ELR (cell line): ENCODE results near the gene GALNT12.
A peak's percentile ranks its signal among the peaks of the same experiment; 100 is the strongest.

Source experiments
- DNase-seq: peaks from one replicate; pipeline ENCODE4 v3.0.0-alpha.2; 2015; ENCODE audit warnings: low read depth

Gene GALNT12

DNA sequence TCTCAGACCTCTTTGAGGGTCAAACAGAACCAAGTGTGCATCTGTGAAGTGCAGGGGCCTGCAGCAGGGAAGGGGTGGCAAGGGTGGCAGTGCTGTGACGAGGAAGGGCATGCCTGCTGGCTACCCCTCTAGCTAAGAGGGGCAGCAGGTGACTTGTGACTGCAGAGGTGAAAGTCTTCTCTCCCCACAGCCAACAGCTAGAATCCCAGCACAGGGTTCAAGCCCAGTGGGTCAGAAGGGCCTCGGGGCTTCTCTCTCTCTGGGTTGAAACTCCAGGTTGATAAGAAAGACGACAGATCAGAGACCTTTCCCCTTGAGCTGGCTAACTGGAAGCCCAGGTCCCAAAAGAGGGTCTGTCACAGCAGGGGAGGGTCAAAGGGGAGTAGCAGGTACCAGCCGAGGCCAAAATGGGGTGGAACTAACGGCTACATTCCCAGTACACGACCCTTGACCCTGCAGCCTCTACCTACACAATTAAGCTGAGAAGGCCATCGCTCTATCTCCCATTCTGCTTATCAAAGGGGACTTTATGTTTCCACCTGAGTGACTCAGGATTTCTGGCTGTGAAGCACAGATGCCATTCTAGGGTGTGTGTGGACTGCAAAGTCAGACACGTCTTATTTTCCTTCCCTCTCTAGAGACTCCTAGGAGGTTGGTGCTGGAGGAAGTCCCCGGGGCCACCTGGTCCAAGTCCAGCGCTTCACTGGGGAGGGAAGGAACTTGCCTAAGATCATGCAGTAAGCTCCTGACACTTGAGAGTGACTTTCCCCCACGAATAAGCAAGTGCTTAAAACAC lies 25.7 kb upstream of the GALNT12 start:
- no peak for DNase-seq

DNA sequence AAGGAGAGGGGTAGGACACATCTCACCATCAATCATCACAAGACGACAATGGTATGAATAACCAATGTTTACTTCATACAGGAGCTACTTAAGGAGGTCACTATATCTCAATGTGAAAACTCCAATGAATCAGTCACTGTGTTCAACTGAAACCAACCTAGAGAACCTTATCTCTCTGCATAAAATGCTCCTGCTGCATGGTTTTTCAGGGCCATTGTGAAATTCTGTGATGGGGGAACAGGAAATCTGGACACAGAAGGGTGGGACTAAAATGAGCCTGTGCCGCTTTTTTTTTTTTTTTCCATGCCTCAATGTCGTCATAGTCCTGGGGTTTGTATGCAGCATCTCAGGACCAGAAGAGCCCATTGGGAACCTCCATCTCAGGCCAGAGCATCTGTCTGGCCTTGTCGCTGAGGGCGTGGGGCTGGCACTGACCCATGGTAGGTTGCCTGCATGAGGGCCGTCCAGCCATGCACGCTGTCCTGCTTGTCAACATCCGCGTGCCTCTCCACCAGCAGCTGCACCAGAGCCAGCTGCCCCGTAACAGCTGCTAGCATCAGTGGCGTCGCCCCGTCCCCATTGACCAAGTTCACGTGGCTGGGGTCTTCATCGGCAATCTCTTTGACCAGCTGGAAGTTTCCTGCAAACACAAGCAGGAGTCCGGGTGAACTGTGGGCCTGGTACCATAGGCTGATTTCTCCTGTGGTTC lies 23.8 kb upstream of the GALNT12 start:
- DNase-seq: no peak

DNA sequence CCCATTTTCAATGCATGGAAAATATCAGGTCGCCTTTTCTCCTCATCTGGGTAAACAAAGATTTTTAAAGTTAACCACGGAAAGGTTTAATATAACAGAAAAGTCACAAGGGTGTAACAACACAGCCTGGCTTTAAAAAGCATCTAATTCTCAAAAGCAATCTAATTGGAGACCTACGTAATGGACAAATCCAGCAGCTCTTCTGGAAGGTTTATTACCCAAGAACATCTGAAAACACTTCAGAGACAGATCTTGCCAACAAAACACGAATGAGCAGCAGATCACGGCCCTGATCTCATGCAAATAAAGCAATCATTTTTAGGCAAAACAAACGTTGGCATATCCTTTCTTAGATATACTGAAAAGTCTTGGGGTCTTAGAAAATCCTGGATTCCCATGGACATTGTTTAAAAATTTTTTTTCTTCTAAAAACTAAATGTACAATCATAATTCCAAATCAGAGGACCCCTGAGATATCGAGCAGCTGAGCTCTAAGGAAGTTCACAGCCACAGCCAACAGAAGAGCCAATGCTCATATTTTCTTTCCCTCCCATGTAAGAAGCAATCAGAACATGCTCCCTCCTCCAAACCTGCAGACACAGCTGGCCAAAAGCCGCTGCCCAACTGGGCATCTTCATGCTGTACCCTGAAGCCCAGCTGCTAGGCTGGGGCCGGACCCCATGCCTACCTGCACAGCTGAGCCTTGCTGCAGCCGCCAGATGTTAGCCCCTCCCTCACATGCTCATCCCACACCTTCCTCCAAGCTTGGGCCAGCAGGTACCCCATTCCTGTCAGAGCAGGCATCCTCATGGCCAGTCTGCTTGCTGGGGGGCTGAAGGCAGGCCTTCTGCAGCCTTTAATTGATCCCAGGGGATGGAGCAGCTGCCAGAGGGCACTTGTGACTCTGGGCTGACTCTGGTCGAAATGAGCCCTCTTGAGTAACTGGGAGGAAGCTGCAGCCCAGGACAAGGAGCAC lies 22.4 kb upstream of the GALNT12 start:
- DNase-seq: no peak

DNA sequence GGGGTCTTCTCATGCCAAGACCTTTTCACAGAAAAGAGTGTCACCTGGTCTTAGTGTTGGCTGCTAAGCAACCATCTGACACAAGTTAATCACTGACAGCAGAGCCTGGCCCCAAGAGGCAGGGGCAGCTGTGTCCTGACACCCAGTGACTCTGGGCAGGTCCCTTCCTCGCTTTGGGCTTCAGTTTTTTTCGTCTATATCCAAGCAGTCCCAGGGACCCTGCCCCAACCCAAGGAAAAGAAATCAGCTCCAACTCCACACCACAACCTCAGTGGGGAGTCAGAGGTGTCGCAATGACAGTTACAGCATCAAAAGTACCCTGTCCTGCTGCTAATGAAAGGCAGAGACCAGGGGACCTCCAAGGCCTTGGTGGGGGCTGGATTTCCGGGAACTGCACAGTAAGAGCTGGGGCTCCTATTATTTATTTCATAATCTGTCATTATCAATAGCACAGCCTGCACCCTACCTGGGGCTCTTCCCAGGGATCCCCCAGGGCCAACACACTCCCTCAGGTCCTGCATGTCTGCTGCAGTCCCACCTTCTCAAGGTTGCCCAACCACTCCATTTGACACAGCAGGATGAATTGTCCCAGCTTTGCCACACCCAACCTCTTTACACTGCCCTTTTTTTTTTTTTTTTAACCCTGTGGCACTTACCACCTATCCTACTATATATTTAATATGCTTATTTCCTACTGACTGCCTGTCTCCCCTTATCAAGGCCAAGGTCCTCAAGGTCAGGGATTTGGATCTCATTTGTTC lies 20.5 kb upstream of the GALNT12 start:
- no peak for DNase-seq

DNA sequence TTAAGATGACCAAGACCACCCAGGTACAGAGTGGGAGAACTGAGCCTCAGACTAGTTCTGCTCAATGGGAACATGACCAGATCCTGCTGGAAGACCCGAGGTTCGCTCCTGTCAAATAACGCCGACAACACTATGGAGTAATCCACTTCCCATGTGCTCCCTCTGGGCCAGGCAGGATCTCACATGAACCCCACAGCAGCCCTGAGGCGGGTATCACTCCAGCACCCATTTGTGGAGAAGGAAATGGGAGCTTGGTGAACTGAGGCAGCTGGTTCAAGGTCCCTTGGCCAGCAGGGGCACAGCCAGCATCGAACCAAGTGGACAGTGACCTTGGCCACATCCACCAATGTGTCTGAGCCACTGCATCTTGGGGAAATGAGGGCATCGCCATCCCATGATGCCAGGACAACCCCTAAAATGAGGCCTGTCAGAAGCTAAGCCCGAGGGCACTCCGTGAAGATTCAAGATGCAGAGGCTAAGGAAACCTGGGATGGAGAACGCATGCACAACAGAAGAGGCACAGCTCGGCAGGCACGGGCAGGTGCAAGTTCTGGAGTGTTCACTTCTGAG lies 19.6 kb upstream of the GALNT12 start:
- DNase-seq: no peak

DNA sequence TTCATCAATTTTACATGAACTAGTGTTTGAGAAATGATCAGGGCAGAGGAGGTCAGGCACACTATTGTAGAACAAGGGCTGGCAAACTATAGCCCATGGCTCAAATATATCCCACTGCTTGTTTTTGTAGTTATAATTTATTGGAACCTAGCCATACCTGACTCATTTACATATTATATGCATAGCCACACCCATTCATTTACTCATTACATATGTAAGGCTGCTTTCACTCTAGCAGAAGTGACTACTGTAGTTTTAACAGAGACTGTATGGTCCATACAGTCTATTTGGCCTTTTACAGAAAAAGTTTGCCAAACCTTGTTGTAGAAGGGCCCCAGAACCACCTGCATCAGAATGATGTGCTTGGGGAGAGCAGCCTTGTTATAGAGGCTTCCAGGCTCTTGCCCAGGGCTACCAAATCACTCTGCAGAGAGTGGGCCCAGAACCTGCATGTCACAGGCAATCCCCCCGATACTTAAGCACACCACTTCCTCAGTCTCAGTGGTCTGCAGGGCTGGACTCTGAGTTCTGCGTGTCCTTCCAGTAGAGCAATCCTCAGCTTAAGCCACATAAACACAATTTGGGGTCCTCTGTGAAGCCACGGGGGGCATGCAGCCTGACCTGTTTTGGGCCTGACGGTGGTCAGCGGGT lies 17.9 kb upstream of the GALNT12 start:
- DNase-seq: peak; percentile 27

DNA sequence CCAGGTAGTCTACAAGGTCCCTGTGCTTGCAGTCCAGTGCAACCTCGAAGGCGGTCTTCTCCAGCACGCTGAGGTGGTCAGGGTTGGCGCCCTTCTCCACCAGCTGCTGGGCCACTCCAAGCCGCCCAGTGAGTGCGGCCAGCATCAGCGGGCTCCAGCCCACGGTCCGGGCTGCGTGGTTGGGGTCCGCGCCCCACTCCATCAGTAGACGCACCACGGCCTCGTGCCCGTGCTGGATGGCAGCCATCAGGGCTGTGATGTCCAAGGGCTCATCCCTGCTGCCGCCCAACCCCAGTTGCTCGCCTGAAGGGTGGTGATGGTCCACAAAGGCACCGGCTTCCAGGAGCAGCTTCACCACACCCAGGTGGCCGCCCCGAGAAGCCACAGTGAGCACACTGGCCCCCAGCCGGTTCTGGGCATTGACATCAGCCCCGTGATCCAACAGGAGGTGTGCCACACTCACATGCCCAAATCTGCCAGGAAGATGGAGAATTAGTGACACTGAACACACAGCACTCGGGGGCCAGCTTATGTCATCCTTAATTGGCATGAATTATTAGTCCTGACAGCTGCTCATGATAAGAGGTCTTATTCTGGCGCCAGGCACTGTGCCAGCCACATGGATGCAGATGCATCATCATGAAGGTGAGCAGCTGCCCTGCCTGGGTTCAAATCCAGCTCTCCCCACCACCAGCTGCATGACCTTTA lies 17.2 kb upstream of the GALNT12 start:
- DNase-seq: no peak

DNA sequence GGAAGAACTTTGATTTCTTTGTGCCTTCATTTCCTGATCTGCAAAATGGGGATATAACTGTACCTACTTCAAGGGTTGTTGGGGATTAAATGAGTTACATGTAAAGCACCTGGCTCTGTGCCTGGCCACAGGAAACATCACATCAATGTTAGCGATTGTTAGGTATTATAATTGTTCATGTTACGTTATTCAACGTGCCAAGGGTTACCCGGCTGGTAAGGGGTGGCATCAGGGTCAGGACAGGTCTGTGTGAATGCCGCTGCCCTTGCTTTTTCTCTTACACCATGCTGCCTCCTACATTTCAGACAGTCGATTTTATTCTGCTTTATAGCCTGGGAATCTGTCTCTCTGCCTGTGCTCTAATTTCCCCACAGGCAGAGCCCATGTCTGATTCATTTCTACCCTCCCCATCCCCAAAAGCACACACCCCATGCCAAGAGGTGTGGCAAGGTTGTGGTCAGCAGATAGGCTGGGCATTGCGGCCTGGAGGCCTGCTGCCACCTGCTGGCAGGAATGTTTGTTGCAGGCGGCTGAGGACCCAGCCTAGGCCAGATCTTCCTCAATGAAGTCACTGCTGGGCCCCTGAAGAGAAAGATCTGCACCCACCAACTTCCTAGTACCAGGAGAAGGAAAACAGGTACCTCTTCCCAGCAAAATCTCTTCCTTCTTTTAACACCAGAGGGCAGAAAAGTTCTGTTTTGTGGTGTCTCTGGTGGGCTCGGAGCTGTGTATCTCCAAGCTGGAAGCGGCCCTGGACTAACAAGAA lies 16.4 kb upstream of the GALNT12 start:
- peak; percentile 91 for DNase-seq

DNA sequence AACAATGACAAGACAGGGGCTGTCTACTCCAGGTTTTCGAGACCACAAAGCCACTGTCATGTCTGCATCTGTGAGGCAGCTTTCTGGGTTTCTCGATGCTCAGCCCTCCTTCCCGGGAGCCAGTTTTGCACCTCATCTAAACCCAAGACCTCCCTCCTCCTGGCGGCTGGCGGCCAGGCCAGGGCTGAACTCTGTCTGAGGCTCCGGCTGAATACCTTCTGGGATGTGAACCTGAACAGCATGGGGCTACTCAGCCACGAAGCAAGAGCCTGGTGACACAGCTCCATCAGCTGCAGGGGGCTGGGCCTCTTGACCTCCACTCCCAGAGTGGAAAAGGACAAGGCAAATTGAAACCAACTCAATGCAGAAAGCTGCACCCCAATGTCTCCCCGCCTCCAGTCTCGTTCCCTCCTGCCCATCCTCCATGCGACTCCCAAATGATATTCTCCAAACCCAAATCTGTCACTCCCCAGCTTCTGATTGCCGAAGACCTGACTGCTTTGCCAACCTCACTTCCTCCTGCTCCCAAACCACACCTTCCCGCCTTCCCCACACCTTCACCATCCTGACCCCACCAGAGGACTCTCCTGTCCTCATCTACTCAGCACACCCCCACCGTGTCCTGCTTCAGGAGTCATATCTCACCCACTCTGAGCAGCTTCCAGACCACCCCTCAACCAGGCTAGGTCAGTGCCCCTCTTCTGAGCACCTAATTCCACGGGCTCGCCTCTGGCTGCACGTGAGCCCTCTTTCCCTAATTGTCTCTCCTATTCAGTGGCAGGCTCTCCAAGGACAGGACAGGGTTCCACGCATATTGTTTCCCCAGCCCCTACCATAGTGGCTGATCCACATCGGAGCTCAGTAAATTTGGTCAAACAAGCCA lies 15.6 kb upstream of the GALNT12 start:
- DNase-seq: no peak

DNA sequence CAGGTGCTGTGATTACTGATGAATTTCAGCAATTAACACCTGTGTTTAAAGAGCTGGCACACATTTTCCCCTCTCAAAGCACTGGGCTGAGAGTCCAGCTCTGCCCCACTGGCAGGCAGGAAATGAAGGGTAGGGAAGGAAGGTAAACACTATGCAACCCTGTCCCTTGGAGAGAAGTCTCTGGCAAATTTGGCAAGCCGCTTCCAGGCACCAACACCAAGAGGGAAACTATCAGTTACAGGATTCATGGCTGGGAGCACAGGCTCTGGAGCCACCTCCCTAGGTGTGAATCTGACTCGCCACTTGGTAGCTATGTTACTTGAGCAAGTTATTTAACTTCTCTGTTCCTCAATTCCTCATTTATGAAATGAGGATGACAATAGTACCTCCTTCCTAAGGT lies 14.4 kb upstream of the GALNT12 start:
- DNase-seq: no peak

DNA sequence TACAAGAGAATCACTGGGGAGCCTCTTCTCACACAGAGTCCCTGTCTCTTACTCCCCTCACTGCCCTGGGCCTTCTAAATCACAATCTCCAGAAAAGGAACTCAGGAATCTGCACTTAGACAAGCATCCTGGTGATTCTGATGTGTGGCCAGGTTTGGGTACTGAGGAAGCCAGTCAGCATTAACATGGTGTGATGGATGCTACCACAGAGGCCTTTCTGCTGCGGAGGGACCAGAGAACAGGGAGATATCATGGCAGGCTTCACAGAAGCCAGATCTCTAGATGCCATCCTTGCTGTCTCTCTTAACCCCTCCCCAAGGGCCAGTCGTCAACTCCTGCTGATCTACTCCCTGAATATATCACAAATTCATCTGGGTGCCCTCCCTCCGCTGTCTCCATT lies 12.7 kb upstream of the GALNT12 start:
- no peak for DNase-seq

DNA sequence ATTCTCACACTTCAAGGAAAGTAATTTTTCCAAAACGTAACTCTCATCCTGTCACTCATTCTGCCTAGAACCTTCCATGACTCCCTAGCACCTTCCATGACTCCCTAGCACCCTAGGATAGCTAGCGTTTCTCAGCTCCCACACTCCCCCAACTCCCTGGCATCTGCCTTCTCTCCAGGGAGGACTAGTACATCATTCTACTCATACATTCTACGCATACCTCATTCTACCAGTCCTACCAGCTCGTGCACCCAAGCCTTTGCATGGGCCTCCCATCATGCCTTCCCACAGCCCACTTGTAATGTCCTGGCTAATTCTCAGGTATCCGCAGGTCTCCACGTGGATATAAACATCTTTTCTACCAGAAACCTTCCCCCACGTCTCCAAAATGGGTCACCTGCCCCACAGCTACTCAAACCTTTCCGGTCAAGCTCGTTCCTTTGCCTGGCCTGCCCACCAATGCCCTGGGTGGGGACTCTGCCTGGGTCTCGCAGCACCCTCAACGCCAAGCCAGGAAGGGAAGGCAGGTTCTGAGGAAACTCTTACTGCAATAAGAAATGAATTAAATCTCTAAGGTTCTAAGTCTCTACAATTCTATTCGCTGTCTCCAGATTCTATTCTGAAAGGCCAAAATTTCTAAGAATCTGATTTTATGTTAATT lies 12.0 kb upstream of the GALNT12 start:
- no peak for DNase-seq

DNA sequence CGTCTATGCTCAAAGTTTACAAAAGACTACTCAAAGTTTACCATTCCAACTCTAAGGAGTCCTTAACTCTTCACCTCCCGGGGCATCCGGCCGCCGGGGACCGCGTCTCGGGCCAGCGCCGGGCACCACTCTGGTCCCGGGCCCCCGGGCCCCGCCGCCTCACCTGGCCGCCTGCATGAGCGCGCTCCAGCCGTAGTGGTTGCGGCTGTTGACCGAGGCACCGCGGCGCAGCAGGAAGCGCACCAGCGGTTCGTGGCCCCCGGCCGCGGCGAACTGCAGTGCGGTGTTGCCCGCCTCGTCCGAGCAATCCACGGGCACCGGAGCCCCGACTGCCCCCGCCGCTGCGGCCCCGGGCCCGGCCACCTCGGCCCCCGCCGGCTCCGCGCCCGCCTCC lies 11.5 kb upstream of the GALNT12 start:
- peak; percentile 44 for DNase-seq

DNA sequence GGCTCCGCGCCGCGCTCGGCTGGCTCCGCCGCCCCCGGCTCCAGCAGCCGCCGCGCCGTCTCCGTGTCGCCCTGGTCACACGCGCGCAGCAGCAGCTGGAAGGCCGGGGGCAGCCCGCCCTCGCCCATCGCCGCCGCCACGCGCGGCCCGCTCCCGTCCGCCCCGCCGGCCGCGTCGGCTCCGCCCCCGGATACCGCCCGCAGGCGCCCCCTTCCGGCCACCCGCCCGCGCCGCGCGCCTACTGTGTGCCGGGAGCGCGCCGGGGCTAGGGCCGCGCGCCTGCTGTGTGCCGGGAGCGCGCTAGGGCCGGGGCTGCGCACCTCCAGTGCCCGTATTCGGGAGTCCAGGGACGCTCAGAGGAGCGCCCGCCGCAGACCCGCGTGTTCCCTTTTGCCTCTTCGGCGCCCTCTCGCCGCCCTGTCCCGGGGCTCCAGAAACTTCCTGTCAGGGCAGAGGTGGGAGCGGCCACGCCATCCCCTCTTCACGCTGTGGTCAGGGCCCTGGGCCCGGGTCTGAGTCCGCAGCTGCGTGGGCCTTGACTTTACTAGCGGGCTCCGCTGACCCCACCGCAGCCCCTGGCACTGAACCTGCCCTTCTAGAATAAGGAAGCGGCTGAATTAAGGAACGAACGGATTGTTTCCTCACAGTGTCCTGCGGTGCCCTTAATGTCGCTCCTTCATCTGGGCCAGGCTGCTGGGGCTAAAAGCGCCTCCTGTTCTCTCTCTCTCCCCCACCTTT lies 10.9 kb upstream of the GALNT12 start, which contains the start of gene ANKS6:
Gene ANKS6 (minus strand): TSS at position 192 of the 738 bp plus-strand sequence. CDS start 64 bp downstream, at position 128.
- peak; percentile 85 for DNase-seq

DNA sequence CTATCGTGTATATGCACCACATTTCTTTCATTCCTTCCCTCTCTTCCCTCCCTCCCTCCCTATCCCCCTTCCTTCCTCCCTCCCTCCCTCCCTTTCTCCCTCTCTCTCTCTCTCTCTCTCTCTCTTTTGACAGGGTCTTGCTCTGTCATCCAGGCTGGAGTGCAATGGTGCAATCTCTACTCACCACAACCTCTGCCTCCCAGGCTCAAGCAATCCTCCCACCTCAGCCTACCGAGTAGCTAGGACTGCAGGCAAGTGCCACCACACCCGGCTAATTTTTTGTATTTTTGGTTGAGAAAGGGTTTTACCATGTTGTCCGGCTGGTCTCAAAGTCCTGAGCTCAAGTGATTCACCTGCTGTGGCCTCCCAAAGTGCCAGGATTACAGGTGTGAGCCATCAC lies 10.0 kb upstream of the GALNT12 start:
- no peak for DNase-seq

DNA sequence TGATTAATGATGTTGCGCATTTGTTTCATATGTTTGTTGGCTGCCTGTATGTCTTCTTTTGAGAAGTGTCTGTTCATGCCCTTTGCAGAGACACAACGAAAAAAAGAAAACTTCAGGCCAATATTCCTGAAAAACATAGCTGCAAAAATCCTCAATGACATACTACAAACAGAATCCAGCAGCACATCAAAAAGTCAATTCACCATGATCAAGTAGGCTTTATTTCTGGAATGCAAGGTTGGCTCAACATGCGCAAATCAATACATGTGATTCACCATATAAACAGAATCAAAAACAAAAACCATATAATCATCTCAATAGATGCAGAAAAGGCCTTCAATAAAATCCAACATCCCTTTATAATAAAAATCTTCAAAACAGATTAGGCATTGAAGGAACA lies 9.2 kb upstream of the GALNT12 start:
- DNase-seq: no peak

DNA sequence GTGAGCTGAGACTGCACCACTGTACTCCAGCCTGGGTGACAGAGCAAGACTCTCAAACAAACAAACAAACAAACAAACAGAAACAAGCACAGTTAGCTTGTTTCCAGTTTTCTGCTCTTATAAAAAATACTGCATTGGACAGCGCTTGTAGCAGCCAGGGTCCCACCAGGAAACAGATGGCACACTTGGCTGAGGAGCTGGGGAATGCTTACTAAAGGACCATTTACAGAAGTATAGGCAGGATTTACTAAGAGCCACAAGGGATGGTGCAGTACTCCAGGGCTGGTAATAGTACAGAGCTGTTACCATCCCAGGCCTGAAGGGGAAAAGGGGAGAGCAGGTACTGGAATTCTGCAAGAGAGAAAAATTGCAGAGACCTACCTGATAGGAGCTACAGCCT lies 5.9 kb upstream of the GALNT12 start:
- DNase-seq: no peak
